Tibial nerve (tissue), 3 donors: ENCODE measurements around the gene CLCN1.

Source experiments
- POLR2A ChIP-seq, 2 donors: fragments of 450-650 bp; IDR thresholded peaks; one replicate each; pipeline ENCODE4 v1.6.1; 2017; ENCODE audit warnings: antibody characterized with exemption in 2 of 2, mild to moderate bottlenecking in 2 of 2, moderate library complexity in 2 of 2
- TF ChIP-seq, protein P1 (sequence below), 5 experiments: fragments of 200-600 bp in 3 of 5; fragments of 450-650 bp in 2 of 5; sonication (generic) in 3 of 5; IDR thresholded peaks; one replicate each; pipeline ENCODE4 v1.5.1; 2016 to 2019; ENCODE audit warnings: antibody characterized with exemption in 5 of 5, mild to moderate bottlenecking in 3 of 5, moderate library complexity in 2 of 5

- TF ChIP-seq, protein P1, sequence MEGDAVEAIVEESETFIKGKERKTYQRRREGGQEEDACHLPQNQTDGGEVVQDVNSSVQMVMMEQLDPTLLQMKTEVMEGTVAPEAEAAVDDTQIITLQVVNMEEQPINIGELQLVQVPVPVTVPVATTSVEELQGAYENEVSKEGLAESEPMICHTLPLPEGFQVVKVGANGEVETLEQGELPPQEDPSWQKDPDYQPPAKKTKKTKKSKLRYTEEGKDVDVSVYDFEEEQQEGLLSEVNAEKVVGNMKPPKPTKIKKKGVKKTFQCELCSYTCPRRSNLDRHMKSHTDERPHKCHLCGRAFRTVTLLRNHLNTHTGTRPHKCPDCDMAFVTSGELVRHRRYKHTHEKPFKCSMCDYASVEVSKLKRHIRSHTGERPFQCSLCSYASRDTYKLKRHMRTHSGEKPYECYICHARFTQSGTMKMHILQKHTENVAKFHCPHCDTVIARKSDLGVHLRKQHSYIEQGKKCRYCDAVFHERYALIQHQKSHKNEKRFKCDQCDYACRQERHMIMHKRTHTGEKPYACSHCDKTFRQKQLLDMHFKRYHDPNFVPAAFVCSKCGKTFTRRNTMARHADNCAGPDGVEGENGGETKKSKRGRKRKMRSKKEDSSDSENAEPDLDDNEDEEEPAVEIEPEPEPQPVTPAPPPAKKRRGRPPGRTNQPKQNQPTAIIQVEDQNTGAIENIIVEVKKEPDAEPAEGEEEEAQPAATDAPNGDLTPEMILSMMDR (IDR thresholded peaks at IDR 0.05): no peak
- no peak for TF ChIP-seq POLR2A (IDR thresholded peaks at IDR 0.05)
Measured at GRCh38 chr7:143286522-143286890, 29.4 kb upstream of the CLCN1 start.
